Upper lobe of right lung (tissue), 1 donor: ENCODE results near the gene PGBD5. TPM values are rescaled to one million over a fixed set of nuclear protein-coding genes. Genes with fewer than 3 reads are reported as not detected.

ENCODE experiments used
- ATAC-seq: fragments of 200-7000 bp; cut with Tn5 transposase; one replicate; pipeline ENCODE4 v1.9.1; 2020; ENCODE audit warnings: mild to moderate bottlenecking, moderate library complexity
- DNase-seq: peaks from one replicate; pipeline ENCODE4 v3.0.0-alpha.2; 2020
- H3K27ac ChIP-seq: fragments of 200-600 bp; one replicate; pipeline ENCODE4 v1.8.0; 2022
- H3K27me3 ChIP-seq: fragments of 200-600 bp; one replicate; pipeline ENCODE4 v1.8.0; 2022; ENCODE audit warnings: mild to moderate bottlenecking
- H3K36me3 ChIP-seq: fragments of 200-600 bp; one replicate; pipeline ENCODE4 v1.8.0; 2022
- H3K4me1 ChIP-seq: fragments of 200-600 bp; one replicate; pipeline ENCODE4 v1.8.0; 2022
- H3K4me3 ChIP-seq: fragments of 200-600 bp; one replicate; pipeline ENCODE4 v1.8.0; 2022; ENCODE audit warnings: mild to moderate bottlenecking
- H3K9me3 ChIP-seq: fragments of 200-600 bp; one replicate; pipeline ENCODE4 v1.8.0; 2022
- intact Hi-C: fragments of 100-400 bp; cut with DNase I; formaldehyde crosslinking; loops from one replicate; pipeline ENCODE4 v1.11.0; 2022
- total RNA-seq: library from RNA; stranded (reverse); fragmentation: NEBNext Ultra II Directional; extraction: Animal tissue kit (Norgen Biotek cat#: 25700); gene quantifications from one replicate; pipeline ENCODE4 v1.2.1, GENCODE V29; 2021
- TF ChIP-seq, protein P1 (sequence below): fragments of 200-600 bp; IDR thresholded peaks from one replicate; pipeline ENCODE4 v1.8.0; 2022; ENCODE audit warnings: antibody characterized with exemption
- donor health status: DM: no; HTN: yes; CAD: no; lungs with severe emphysema.

Gene PGBD5
- total RNA-seq, 1 donor from 2014 or later = 5.1 TPM

DNA sequence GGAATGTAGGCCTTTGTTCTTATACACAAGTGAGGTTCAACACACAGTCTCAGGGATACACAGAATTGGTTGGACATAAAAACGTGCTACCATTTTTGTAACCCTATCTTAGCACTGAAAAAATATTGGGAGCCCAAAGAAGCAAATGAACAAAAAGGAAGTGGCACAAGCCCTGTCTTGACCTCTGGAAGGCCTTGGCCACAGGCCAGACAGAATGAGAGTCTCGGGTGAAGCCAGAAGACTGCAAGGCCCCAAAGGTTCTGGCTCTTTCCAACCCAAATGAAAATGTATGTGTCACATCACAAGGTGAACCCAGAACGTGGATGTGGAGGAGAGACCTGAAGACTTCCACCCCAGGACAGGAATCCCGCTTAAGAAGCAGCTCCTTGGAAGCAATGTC is 57.3 kb downstream of the PGBD5 start:
- ATAC-seq = no peak
- H3K4me1 ChIP-seq = no peaks in the 10 kb centered on the region
- intact Hi-C loops = no loop called here
- TF ChIP-seq, protein P1, sequence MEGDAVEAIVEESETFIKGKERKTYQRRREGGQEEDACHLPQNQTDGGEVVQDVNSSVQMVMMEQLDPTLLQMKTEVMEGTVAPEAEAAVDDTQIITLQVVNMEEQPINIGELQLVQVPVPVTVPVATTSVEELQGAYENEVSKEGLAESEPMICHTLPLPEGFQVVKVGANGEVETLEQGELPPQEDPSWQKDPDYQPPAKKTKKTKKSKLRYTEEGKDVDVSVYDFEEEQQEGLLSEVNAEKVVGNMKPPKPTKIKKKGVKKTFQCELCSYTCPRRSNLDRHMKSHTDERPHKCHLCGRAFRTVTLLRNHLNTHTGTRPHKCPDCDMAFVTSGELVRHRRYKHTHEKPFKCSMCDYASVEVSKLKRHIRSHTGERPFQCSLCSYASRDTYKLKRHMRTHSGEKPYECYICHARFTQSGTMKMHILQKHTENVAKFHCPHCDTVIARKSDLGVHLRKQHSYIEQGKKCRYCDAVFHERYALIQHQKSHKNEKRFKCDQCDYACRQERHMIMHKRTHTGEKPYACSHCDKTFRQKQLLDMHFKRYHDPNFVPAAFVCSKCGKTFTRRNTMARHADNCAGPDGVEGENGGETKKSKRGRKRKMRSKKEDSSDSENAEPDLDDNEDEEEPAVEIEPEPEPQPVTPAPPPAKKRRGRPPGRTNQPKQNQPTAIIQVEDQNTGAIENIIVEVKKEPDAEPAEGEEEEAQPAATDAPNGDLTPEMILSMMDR = no peak
- no peak for DNase-seq
- H3K4me3 ChIP-seq = no peak overlapping the region
- H3K36me3 ChIP-seq = no peaks in the 10 kb centered on the region
- H3K27ac ChIP-seq = no peak overlapping the region
- no peaks in the 10 kb centered on the region for H3K9me3 ChIP-seq
- no peaks in the 10 kb centered on the region for H3K27me3 ChIP-seq

- TF ChIP-seq, protein P1 = no peak
Measured at GRCh38 chr1:230368363-230368762, 57.8 kb downstream of the PGBD5 start.

GRCh38 chr1:230366504-230366915 is 59.6 kb downstream of the PGBD5 start:
- ATAC-seq = no peak

More at GRCh38 chr1:230368363-230368762, 57.8 kb downstream of the PGBD5 start:
- H3K27ac ChIP-seq = no peak overlapping the region
- no peaks in the 10 kb centered on the region for H3K4me1 ChIP-seq
- intact Hi-C loops = no loop called here
- DNase-seq (no peak), ATAC-seq (no peak)
- no peak overlapping the region for H3K4me3 ChIP-seq
- H3K36me3 ChIP-seq = no peaks in the 10 kb centered on the region
- H3K27me3 ChIP-seq = no peaks in the 10 kb centered on the region
- H3K9me3 ChIP-seq = no peaks in the 10 kb centered on the region

GRCh38 chr1:230365723-230366307 is 60.3 kb downstream of the PGBD5 start:
- Histone ChIP-seq H3K36me3 (no peaks in the 10 kb centered on the region), H3K4me3 (no peak overlapping the region), H3K9me3 (no peaks in the 10 kb centered on the region), H3K4me1 (no peaks in the 10 kb centered on the region), H3K27ac (no peak overlapping the region), H3K27me3 (no peaks in the 10 kb centered on the region)
- no peak for ATAC-seq
- no peak for DNase-seq
- TF ChIP-seq, protein P1 = no peak
- intact Hi-C loops = no loop called here

More at GRCh38 chr1:230366504-230366915, 59.6 kb downstream of the PGBD5 start:
- Histone ChIP-seq H3K4me1 (no peaks in the 10 kb centered on the region), H3K27ac (no peak overlapping the region), H3K9me3 (no peaks in the 10 kb centered on the region), H3K36me3 (no peaks in the 10 kb centered on the region), H3K4me3 (no peak overlapping the region), H3K27me3 (no peaks in the 10 kb centered on the region)
- intact Hi-C loops = no loop called here
- no peak for DNase-seq
- TF ChIP-seq, protein P1 = no peak

- intact Hi-C loops = no loop called here
- no peak overlapping the region for H3K4me3 ChIP-seq
- no peaks in the 10 kb centered on the region for H3K9me3 ChIP-seq
- H3K36me3 ChIP-seq = no peaks in the 10 kb centered on the region
- no peaks in the 10 kb centered on the region for H3K27me3 ChIP-seq
- TF ChIP-seq, protein P1 = no peak
- no peaks in the 10 kb centered on the region for H3K4me1 ChIP-seq
- no peak for ATAC-seq
- DNase-seq = no peak
- no peak overlapping the region for H3K27ac ChIP-seq
Measured at GRCh38 chr1:230362949-230363348, 63.2 kb downstream of the PGBD5 start.

GRCh38 chr1:230361941-230362340 is 64.2 kb downstream of the PGBD5 start:
- Histone ChIP-seq H3K27me3 (no peaks in the 10 kb centered on the region), H3K36me3 (no peaks in the 10 kb centered on the region), H3K4me3 (no peak overlapping the region), H3K9me3 (no peaks in the 10 kb centered on the region), H3K27ac (no peak overlapping the region), H3K4me1 (no peaks in the 10 kb centered on the region)
- ATAC-seq (no peak), DNase-seq (no peak)
- TF ChIP-seq, protein P1 = no peak
- intact Hi-C loops = no loop called here
